T-helper 2 cell treated with Interferon-gamma antibody and Interleukin-4, amounts not matched to agents 100 ng/mL and 5 ng/mL, for 36 hours (primary cell): Measurements from ENCODE around the gene LCNL1. TPM values are rescaled to one million over a fixed set of nuclear protein-coding genes. Genes with fewer than 3 reads are reported as not detected.
"Not testable (repeated sequence)": the region's sequence is repeated elsewhere in the genome, so short reads cannot be mapped to it uniquely, and the experiment has no call there.

Source experiments
- intact Hi-C: fragments of 100-400 bp; cut with micrococcal nuclease; formaldehyde crosslinking; loops from one replicate; pipeline ENCODE4 v1.15.1; 2023
- total RNA-seq: library from RNA; stranded (reverse); gene quantifications from 2 replicates; pipeline ENCODE4 v1.2.3, GENCODE V29; 2022

The LCNL1 gene
- total RNA-seq, 1 donor from 2014 or later, result 0.20 TPM

DNA sequence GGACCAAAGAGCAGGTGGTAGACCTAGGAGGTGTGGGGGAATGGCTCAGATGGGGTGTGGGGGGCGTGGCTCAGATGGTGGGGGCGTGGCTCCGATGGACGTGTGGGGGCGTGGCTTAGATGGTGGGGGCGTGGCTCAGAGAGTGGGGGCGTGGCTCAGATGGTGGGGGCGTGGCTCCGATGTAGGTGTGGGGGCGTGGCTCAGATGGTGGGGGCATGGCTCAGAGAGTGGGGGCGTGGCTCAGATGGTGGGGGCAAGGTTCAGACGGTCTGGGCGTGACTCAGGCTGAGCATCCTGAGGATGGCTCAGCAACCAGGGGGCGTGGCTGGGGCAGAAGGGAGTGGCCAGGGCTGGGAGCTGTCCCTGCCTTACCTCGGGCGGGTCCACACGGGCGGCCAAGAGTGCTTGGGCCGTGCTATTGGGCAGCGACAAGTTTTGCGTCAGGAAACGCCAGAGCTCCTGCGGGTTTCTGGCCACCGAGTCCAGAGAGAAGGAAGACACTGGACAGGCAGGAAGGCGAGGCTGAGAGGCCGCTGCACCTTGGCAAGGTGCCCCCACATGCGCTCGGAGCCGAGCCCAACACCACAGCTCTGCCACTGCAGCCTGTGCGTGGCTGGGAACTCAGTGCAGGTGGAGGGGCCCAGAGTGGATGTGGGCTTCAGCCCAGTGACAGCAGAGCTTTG lies 39.3 kb downstream of the LCNL1 start:
- intact Hi-C loops, result loop anchor here (1.0 kb wide), 2 partner anchors 30 to 44 kb away; partner anchors contain the start of gene PAXX

DNA sequence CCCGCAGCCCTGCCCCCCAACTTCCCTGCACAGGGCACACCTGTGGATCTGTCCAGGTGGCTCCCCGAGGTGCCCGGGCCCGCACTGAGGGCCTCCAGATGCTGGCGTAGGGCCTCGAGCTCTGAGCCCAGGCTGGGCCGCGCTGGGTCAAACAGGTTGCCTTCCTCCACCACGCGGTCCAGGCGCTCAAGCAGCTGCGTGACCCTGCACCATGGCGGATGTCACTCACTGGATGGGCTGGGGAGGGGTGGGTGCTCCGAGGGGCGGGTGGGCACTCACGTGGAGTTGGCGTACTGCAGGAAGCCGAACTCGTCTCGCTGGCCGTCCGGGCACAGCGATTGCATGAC lies 39.8 kb downstream of the LCNL1 start:
- intact Hi-C loops, result loop anchor here (1.0 kb wide), 2 partner anchors 30 to 44 kb away; partner anchors contain the start of gene PAXX

DNA sequence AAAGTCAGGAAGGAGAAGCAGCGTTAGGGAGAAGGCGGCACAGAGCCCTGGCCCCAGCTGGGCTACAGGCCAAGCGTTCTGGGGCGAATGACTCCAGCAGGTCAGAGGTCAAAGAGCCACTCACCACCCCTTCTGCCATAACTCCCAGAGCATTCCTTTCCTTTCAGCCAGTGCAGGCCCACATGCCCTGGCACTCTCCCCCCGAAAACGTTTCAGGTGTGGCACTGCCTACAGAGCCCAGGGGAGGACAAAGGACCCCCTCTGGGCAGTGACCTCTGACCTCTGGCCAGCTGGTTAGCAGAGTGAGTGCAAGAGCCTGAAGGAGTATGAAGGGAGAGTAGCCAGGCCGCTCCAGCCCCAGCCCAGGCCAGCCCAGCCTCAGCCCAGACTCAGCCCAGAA lies 40.4 kb downstream of the LCNL1 start:
- intact Hi-C loops, result no loop called here

DNA sequence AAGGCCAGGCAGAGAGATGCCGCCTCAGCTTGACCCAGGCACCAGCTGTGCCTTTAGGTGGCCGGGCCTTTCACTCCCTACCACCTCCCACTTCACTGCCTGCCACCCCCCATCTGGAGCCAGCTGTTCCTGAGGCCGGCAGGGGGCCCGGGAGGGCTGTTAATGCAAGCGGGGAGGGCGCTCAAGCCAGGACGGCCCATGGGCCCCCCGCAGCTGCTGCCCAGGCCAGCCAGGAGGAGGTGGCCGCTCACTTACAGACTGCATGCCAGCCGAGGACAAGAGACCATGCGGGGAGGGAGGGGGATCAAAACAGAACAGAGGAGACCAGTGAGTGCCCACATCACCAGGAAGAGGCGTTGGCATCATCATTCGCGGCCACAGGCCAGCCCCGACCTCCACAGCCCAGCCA lies 40.8 kb downstream of the LCNL1 start:
- intact Hi-C loops, result no loop called here

DNA sequence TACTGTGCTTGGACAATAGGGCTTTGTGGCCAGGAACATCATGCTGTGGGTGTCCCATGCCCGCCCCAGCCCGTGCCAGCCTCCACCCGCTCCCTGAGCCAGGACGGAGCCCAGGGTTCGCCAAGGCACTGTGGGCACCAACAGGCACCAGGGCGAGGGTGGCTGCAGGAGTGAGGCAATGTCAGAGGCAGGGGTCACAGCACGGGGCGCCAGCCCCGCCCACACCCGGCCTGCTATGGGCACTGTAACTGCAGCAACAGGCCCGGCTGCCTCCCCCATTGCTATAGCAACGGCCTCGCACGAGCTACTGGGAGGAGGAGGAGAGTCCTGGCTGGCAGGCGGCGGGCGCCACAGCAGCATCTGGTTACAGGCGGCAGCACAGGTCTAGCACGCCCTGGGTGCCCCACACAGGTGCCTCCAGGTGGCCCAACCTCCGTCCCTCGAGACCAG lies 42.7 kb downstream of the LCNL1 start:
- intact Hi-C loops, result loop anchor here (5.0 kb wide), 1 partner anchor 42 kb away; no protein-coding TSS in a partner anchor

DNA sequence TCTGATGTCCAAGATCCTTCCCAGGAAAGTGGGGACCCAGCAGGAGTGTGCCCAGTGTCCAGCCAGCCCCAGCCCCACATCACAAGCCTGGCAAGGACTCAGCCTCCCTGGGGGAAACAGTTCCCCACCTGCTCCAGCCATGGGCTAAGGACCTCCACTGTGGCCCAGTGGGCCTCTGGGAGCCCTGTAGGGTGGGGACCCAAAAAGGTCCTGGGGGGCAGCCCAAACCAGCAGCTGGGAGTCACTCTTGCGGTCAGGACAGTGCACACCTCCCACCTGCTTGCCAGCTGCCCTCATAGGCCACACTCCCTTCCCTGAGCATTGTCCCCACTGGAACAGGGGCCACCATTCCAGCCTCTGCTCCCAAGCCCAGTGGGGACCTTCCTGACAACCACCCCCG lies 43.6 kb downstream of the LCNL1 start:
- intact Hi-C loops, result loop anchor here (5.0 kb wide), 1 partner anchor 41 kb away; no protein-coding TSS in a partner anchor

DNA sequence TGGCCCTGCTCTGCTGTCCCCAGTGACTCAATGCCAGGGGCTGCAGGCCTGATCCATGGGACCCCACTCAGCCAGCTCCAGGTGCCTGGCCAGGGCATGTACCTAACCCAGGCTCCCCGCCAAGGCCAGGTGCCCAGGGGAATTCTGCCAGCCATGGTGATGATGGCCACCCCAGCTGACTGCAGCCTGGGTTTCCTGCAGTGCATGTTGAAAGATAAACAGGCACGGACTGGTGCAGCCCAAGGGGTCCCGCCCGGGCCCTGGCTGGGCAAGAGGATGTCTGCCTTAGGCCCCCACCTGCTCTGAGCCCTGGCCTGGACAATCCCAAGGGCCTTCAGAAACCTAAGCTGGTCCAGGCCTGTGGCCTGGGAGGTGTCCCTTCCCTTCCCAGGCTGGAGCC lies 44.0 kb downstream of the LCNL1 start:
- intact Hi-C loops, result loop anchor here (5.0 kb wide), 1 partner anchor 40 kb away; no protein-coding TSS in a partner anchor

DNA sequence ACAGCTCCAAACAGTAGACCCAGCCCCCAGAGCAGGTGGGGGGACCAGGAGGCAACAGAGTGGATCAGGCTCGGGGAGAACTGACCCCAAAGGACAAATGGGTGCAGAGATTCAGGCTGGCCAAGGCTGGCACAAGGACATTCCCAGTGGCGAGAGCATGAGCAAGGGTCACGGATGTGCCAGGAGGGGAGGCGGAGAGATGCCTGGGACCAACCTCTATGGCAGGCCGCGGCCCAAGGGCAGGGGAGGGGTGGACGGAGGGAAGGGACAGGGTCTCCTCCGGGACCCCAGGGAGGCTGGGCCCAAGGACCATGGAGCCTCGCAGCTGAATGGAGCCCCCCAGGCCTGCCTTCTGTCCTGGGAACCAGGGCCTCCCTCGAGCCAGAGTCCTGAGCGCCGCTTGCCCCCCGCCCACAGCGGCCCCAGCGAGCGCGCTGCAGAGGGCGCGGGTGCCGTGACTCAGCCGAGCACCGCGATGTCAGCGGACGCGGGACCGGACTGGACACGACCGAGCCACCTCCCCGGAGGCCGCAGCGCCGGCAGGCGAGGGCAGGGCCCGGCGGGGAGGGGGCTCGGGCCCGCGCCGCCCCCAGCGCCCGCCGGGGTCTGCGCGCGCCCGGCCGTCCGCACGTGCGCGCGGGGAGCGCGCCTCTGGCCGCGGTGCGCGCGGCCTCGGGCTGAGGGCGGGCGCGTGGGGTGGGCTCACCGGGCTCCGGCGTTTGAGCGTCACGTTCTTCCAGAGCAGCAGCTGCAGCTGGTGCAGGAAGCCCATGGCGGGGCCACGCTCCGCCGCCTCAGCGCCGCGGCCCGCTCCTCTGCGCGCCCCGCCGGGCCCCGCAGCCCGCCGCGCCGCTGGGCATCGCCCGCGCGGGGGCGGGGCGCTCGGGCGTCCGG lies 44.8 kb downstream of the LCNL1 start, which contains the start of gene ABCA2:
TSS of gene ABCA2 (minus strand) at position 869 of the 894 bp plus-strand sequence. CDS start at position 772, 97 bp downstream.
- intact Hi-C loops, result loop anchor here (2.0 to 5.0 kb wide), 2 partner anchors 40 to 179 kb away; partner anchors contain the start of gene PHPT1

DNA sequence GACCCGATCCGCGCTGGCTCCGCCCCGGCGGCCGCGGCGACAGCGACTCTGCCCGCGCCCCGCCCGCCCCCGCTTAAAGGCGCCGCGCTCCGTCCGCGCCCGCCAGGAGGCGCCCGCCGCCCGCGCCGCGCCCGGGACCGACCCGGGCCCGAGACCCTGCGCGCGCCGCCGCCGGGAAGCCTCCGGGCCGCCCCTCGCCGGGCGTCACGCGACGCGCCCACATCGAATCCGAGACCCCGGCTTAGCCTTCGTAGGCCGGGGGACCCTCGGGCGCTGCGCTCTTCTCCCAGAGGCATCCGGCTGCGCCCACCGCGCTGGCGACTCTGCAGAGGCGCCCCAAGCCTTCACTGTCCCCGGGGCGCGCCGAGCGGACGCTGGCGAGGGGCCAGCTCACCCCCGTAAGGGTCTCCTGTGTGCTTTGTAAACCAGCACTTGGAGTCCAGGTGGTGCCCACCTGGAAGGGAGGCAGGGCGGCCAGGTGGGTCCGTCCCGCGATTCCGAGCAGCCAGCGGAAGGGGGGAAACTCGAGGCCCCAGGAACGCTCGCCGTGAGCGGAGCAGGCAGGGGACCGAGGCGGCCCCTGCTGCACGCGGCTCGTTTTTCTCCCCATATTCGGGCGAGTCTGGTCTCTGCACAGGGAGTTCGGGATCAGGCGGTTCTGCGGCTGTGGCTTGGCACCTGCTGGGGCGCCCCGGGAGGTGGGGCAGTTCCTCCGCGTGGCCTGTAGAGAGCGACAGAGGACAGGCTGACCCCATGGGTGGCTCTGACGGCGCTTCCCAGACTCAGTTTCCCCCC lies 45.7 kb downstream of the LCNL1 start:
- intact Hi-C loops, result loop anchor here (2.0 to 5.0 kb wide), 2 partner anchors 39 to 180 kb away; partner anchors contain the start of gene PHPT1

DNA sequence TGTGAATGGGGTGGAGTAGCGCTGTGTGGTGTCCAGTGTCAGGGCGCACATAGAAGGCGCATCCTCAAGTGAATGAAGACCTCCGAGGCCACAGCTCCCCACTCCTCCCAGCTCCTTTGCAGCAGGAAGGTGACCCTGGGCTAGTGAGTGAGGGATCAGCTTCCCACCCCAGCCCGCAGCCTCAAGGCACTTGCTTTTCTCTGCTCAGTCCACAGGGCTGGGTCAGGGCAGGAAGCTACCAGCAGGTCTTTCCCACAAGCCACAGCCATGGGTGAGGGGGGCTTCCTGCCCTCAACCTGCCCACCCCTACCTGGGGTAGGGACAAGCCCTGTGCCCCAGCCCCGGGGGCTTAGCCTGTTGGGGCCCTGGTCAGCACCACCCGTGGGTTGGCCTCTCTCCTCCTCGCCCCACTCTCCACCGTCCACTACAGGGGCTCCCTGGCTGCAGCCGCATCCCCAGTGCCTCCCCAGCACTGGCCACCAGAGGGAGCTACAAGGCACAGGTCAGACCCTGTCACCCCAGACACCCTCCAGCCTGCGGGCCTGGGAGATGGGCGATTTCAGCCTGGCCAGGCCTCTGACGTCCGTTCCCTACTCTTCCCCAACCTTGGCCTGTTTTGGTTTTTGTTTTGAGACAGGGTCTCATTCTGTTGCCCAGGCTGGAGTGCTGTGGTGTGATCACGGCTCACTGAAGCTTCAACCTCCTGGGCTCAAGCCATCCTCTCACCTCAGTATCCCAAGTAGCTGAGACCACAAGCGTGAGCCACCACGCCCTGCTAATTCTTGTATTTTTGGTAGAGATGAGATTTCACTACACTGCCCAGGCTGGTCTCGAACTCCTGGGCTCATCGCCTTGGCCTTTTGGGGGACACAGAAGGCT lies 46.5 kb downstream of the LCNL1 start:
- intact Hi-C loops, result loop anchor here (2.0 to 5.0 kb wide), 2 partner anchors 38 to 180 kb away; partner anchors contain the start of gene PHPT1

DNA sequence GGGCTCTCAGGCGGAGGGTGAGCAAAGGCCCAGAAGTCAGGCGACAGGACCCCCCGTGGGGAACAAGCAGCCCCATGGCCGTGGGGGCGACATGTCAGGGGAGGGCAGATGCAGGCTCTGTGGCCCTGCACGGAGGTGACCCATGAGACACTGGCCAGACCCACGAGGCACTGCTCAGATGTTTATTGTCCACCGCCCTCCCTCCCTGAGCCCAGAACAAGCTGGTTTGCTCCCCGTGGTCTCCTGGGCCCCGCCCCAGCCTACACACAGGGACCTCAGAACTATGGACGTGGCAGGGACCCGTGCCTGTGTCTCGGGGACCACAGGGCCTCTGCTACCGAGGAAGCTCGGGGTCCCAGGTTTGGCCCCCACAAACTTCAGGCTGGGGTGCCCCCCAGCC lies 47.2 kb downstream of the LCNL1 start:
- intact Hi-C loops, result no loop called here

DNA sequence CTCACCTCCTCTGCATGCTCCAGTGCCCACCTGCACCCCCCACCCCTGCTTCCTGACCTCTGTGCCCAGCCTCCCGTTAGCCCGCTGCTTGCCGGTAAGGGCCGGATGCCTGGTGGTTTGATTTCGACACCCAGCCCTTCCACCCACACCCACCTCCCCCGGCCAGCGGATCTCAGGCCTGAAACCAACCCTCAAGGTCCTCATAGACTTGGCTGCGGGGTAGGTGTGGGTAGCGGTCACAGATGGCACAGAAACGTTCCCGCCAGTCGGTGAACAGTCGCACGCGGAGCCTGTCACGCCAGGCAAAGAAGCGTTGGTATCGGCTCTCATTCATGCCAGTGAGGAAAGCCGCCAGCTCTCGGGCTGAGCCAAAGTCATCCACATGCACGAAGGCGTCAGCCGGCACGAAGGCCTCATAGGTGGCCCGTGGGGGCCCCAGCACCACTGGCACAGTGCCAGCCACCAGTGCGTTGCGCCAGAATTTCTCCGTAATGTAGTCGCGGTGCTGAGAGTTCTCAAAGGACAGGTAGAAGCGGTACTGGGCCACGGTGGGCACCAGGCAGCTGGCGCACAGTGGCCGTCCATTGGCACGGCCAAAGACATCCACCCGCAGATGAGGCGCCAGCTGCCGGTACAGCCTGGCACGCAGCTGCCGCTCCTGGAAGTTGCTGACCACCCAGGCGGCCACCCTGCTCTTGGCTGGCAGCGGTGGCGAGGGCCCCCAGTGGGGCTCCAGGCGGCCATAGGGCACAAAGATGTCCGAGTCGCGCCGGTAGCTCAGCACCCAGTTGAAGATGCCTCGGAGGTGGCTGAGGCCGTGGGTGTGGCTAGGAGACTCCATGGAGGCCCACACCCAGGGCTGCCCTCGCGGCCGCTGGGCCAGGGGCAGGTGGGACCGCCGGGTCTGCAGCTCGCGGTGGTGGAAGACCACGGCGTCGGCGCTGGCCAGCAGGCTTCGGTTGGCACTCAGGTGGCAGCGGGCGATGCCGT lies 48.0 kb downstream of the LCNL1 start:
- intact Hi-C loops, result no loop called here

DNA sequence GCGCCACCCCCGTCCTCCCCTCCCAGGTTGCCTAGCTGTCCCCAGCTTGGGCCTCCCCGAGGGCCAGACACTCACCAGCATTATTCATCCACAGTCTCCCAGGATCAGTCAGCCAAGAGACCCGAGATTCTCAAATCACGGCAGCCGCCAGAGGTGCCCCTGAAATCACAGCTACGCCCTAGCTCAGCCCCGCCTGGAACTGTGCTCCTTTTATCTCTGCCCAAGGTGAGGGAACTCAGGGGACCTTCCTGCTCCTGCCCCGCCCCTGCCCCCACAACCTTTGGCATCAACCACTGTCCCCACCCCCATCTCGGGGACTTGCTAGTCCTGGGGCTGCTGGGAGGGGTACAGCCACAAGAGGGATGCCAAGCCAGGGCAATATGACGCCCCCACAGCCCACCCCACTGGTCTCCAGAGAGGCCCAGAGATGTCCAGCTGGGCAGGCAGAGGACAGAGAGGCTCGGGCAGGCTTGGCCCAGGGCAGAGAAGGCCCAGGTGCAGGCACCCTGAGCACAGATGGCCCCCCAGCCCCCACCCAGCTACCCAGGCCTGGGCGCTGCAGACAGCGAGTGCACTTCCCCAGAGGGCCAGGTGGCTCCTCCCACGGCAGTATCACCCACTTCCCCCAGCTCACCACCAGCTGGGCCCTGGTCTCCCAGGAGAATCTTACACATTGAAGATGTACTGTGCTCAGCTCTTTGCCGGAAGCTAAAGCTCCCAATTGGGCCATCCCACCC lies 49.3 kb downstream of the LCNL1 start, which contains the start of gene FUT7:
TSS of gene FUT7 (minus strand) at position 185 of the 737 bp plus-strand sequence. CDS start at position 88, 97 bp downstream.
- intact Hi-C loops, result no loop called here

DNA sequence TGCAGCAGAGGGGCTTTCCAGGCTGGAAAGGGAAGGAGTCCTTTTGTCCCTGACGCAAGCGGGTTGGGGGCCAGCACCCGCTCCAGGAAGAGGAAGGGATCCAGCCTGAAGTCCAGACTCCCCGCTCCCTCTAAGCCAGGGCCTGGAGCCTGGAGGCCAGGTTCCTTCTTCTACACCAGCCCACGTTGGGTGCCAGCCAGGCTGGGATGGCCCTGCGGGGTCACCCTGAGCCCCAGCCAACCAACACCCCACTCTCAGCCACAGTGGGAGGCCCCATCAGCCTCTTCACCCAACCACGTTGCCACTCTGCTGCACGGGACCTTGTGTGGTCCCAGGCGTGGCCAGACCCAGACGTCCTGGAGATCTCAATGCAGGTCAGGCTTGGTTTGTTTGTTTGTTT lies 50.1 kb downstream of the LCNL1 start:
- intact Hi-C loops, result no loop called here

DNA sequence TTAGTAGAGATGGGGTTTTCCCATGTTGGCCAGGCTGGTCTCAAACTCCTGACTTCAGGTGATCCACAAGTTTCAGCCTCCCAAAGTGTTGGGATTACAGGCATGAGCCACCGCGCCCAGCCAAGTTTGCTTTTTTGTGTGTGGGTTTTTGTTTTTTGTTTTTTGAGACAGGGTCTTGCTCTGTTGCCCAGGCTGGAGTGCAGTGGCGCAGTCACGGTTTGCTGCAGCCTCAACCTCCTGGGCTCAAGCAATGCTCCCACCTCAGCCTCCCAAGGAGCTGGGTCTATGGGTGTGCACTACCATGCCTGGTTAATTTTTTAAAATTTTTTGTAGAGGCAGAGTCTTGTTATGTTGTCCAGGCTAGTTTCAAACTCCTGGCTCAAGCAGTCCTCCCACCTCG lies 50.7 kb downstream of the LCNL1 start:
- intact Hi-C loops, result not testable (repeated sequence)

DNA sequence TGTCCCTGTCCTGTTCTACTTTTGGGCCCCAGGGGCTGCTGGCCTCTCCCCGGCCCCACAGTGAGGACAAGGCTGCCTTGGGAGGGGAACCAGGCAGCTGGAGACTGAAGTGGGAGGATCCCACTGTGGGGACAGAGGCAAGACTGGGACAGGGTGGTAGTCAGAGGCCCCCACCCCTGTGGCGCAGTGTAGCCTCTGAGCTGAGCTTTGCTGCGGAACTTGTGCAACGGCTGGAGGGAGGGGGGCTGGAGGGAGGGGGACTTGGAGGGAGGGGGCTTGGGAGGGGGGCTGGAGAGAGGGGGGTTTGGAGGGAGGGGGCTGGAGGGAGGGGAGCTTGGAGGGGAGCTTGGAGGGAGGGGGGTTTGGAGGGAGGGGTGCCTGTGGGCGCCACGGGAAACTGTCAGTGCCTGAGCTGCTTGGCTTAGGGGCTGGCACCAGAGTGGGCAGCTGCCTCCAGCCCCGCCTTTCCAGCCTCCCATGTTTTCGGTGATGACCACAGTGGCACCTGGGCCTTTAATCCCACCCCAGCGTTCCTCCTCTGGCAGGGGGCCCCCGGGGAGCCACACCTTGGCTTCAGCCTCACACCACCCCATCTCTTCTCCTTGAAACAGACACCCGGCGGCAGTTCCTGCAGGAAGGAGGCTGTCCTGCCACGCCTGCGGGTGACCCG lies 51.4 kb downstream of the LCNL1 start:
- intact Hi-C loops, result loop anchor here (2.0 kb wide), 2 partner anchors 83 to 191 kb away; partner anchors contain the start of gene AJM1
